ENCODE data around the gene CH25H.
A peak's percentile ranks its signal among the peaks of the same experiment; 100 is the strongest.

The CH25H gene

GRCh38 chr10:89159761-89160160 is 47.4 kb downstream of the CH25H start:
- Mint-ChIP-seq H3K27me3 (peaks cover 7% of the 10 kb centered on the region), H3K36me3 (no peaks in the 10 kb centered on the region), H3K9me3 (no peaks in the 10 kb centered on the region), H3K27ac (no peak overlapping the region), H3K4me3 (no peak overlapping the region), H3K4me1 (peaks cover 33% of the 10 kb centered on the region)
- ATAC-seq, result no peak

- no peaks in the 10 kb centered on the region for H3K9me3 Mint-ChIP-seq
- peaks cover 2% of the 10 kb centered on the region for H3K27me3 Mint-ChIP-seq
- no peak overlapping the region for H3K27ac Mint-ChIP-seq
- H3K4me3 Mint-ChIP-seq, result no peak overlapping the region
- ATAC-seq, result no peak
- H3K36me3 Mint-ChIP-seq, result no peaks in the 10 kb centered on the region
- peaks cover 29% of the 10 kb centered on the region for H3K4me1 Mint-ChIP-seq
Measured at GRCh38 chr10:89159316-89159715, 47.8 kb downstream of the CH25H start.

- peaks cover 20% of the 10 kb centered on the region for H3K4me1 Mint-ChIP-seq
- ATAC-seq, result no peak
- H3K27ac Mint-ChIP-seq, result no peak overlapping the region
- H3K36me3 Mint-ChIP-seq, result no peaks in the 10 kb centered on the region
- no peaks in the 10 kb centered on the region for H3K27me3 Mint-ChIP-seq
- H3K4me3 Mint-ChIP-seq, result no peak overlapping the region
- no peaks in the 10 kb centered on the region for H3K9me3 Mint-ChIP-seq
Measured at GRCh38 chr10:89158446-89158845, 48.7 kb downstream of the CH25H start.

GRCh38 chr10:89156161-89156835 is 50.8 kb downstream of the CH25H start:
- ATAC-seq, result peak; percentile 58
- Mint-ChIP-seq H3K9me3 (no peaks in the 10 kb centered on the region), H3K27me3 (no peaks in the 10 kb centered on the region), H3K27ac (peak overlapping the region; percentile 9), H3K4me1 (peaks cover 16% of the 10 kb centered on the region), H3K4me3 (no peak overlapping the region), H3K36me3 (no peaks in the 10 kb centered on the region)
